HG03108 (cell line): Measurements from ENCODE around the gene CFAP92.

Source experiments
- ATAC-seq: cut with Tn5 transposase; IDR thresholded peaks from one replicate; pipeline ENCODE4 v1.9.1; 2021; ENCODE audit warnings: moderate library complexity; ENCODE audit not compliant: unreplicated experiment

The CFAP92 gene

GRCh38 chr3:128993461-128994172, at the start of gene CFAP92:
CFAP92 (minus strand) TSS chr3:128994076; CDS start chr3:128993304, 772 bp downstream.
- ATAC-seq: peak; percentile 80

DNA sequence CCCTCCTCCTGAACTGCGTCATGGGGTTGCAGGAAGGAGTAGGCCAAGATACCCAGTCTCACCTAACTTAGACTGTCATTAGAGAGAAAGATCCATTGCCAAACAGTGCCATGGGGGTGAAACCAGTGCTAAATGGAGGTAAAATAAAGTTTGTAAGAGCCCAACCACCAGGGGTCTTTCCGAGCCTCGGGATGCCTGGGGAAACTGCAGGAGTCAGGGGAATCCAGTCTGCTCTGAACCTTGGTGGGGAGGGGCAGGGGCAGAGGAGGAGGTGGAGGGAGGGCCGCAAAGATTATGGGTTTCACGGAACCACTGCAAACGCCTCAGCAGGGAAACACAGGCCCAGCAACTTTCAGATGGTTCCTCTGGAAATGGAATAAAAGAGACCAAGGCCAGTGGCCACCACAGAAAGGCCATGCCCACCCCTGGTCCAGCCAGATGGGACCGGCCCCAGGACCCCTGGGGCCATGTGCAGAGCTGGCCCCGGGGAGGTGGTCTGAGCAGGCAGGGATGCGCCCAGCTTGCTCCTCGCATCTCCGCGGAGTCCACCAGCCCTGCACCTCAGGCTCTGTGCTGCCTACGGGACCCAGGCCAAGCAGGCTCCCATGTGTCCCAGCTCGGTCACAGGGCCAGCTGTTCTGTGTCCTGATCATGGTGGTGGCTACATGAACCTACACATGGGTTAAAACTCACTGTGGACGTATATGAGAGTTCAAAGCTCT, 46.9 kb upstream of the CFAP92 start:
- no peak for ATAC-seq

- no peak for ATAC-seq
These were observed 46.1 kb upstream of the CFAP92 start for GRCh38 chr3:129040039-129040336.

GRCh38 chr3:129039271-129040038, 45.6 kb upstream of the CFAP92 start:
- no peak for ATAC-seq

DNA sequence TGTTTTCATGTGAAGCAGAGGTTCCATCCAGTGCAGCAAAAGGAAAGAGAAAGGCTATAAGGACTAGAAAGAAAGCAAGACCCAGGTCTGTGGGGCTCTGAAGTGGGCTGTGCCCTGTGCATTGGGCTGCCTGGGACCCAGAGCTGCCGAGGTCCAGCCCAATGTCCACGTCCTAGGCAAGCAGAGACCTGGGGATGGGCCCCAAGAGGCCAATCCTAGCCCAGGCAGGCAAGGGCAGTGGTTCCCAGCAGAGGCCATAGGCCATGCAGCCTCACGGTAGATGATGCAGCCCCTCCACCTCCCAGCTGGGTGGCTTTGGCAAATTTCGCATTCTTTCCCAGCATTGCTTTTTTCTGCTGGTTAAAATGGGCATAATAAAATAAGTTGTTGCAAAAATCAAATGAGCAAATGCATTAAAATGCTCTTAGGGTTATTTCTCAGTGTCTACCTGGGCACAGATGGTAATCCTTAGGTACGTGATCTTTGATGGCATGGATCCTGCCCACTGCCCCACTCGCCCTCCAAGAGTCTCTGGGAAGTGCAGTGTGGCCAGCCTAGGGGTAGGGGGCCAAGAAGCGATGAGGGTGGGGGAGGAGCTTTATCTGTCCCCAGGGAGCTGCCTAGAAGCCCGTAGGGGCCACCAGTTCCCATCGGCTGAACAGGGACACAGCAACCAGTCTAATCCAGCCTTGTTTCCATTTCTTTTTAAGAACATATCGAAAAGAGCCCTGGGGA, 44.4 kb upstream of the CFAP92 start:
- ATAC-seq: no peak

DNA sequence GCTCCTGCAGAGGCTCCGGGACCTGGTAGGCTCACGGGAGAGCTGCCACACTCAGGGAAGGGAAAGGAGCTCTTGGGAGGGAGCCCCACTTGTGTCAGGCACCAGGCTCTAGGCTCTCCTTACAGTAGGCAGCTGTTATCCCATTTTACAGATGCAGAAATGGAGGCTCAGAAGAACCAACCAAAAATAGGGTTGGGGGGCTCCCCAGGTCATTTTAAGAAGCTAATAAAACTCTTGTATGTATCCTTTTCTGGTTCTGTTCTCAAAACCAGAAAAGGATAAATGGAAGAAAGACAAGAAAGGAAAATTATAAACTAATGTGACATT, 43.2 kb upstream of the CFAP92 start:
- ATAC-seq: no peak

GRCh38 chr3:129036222-129037092, 42.6 kb upstream of the CFAP92 start:
- no peak for ATAC-seq

- no peak for ATAC-seq
These were observed 41.7 kb upstream of the CFAP92 start for GRCh38 chr3:129035360-129036221.

DNA sequence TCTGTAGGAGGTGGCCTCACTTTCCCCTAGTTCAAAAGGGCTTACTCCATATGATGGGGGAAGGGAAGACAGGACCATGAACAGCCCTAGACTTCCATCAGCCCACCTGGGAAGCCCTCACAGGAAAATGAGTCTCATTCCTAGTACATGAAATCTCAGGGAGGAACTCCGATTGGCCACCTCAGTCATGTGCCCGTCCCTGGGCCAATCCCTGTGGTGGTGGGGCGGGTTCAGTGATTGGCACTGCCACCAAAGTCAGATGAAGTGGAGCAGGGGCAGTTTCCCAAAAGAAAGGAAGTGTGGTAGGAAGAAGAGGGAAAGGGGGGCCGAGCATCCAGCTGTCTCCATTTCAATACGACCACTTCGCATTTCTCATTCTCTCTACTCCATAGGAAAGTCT, 40.8 kb upstream of the CFAP92 start:
- no peak for ATAC-seq

- ATAC-seq: no peak
These were observed 39.9 kb upstream of the CFAP92 start for GRCh38 chr3:129033633-129034321.

- no peak for ATAC-seq
These were observed 39.3 kb upstream of the CFAP92 start for GRCh38 chr3:129033151-129033550.

DNA sequence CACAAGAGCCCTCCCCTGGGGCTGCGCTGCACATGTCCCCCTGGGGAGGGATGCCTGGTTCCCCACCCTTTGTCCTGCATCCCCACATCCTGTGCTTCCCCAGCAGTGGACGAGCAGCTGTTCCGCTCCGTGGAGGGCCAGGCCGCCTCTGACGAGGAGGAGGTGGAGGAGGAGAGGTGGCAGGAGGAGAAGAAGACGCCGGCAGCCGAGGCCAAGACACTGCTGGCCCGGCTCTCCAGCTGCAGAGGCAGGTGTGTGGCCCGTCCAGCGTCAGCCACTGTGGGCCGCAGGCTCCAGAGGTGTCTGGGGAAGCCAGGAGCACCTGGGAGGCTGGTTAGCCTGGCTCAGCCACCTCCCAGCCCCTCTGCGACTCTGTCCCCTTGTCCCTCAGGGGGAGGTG, 38.8 kb upstream of the CFAP92 start:
- ATAC-seq: no peak

DNA sequence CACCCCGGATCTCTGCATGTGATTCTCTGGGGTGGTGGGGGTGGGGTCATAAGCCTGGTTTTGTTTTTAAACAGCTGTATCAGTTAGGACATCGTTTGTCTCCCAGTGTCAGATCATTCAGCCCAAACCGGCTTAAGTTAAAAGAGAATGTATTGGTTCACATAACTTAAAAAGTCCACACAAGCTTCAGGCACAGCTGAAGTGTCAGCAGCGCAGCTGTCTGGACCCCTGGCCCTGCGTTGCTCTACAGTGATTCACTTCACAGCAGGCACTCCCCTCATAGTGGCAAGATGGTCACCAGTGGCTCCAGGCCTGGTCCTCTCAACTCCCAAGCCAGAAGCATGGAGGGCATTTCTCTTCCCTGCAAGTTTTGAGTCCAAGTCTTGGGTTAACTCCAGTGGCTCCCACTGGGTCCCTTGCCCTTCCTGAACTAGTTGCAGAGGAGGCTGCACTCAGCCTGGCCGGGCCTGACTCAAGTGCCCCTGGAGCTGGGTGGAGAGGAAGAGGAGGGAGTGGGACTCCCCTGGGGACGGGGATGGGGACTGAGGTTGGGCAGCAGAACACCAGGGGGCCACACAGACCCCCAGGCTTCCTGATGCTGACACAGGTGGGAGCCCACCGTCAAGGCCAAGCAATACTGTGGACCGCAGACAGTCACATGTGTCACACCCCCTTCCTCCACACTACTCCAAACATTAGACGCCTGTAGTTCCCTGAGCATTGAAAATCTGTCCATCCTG, 37.8 kb upstream of the CFAP92 start:
- no peak for ATAC-seq

DNA sequence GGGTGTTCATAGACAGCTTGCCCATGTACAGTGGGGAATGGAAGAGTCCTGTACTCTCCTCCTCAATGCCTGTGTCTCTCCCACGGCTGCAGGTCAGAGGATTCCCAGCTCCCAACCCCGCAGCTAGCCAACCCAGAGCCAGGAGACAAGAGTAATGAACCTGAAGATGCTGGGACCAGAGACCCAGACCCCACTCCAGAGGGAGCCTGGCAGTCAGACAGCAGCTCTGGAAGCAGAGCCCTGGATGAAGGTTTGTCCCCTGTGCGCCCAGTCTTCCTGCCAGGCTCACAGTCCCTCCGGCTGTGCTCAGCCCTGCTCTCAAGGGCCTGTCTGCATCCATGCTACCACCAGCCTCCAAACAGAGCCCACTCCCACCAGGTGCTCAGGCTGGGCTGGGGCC, 36.7 kb upstream of the CFAP92 start:
- no peak for ATAC-seq

GRCh38 chr3:129028866-129029265, 35.0 kb upstream of the CFAP92 start:
- no peak for ATAC-seq

- no peak for ATAC-seq
These were observed 33.6 kb upstream of the CFAP92 start for GRCh38 chr3:129027544-129027880.

DNA sequence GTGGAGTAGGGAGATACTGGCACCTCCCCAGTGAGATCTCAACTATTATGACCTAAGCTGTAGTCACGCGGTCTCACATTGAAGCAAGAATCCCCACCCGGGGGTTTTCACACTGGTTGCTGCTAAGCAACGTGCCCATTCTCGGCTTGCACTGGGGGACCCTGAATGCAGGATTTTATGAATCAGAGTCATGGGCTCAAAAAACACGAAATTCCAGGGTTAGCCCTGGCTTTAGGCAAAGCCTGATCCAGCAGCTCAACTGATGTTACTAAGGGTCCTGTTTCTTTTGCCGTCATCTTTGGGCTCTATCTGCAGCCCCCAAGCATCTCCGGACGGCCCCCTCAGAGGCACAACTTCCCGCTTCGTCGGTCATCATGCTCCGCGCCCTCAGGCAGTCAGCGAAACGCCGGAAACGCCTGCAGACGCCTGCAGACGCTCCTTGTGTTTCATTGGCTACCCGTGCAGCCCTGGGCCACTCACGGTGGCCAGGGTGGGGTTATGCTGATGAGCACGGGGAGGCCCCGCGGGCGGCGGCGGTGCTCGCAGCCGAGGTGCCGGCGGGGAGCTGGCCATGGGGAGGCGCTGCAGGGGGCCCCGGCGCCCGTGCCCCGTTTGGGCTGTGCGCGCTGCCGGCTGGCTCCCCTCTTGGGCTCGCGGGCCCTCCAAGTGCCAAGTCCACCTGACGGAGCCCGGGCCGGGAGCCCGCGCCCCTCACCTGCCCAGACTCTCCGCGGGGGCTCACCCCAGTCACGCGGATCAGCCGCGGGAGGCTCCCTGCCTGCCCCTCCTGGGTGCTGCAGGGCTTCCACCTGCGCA, 33.1 kb upstream of the CFAP92 start:
- peak; percentile 99 for ATAC-seq
